HepG2 (cell line): Measurements from ENCODE around the gene RAD18.

Source experiments
- HDAC2 ChIP-seq: sonication (generic); formaldehyde crosslinking; IDR thresholded peaks from 2 replicates; pipeline ENCODE4 v1.4.0; 2020; ENCODE audit warnings: missing genetic modification reagents
- JUND ChIP-seq: sonication (generic); formaldehyde crosslinking; IDR thresholded peaks from 2 replicates; pipeline ENCODE4 v1.8.0; 2022; ENCODE audit warnings: mild to moderate bottlenecking, missing genetic modification reagents
- KLF16 ChIP-seq, 2 experiments: sonication (generic) in 1 of 2; formaldehyde crosslinking in 1 of 2; IDR thresholded peaks; 2 replicates each; pipeline versions ENCODE4 v1.6.1 to v1.8.0; 2016 to 2023; ENCODE audit warnings: missing genetic modification reagents in 2 of 2, missing compliant biosample characterization in 1 of 2
- POLR2A ChIP-seq, 2 experiments: IDR thresholded peaks; 2 replicates each; pipeline ENCODE4 v1.6.1; 2011; ENCODE audit warnings: low read depth in 2 of 2, low read length in 2 of 2, mild to moderate bottlenecking in 1 of 2, moderate library complexity in 1 of 2; ENCODE audit not compliant: insufficient read depth in 1 of 2
- TAF1 ChIP-seq: sonication (generic); formaldehyde crosslinking; IDR thresholded peaks from 2 replicates; pipeline ENCODE4 v1.4.0; 2020; ENCODE audit warnings: missing genetic modification reagents
- ZNF124 ChIP-seq: sonication (generic); formaldehyde crosslinking; IDR thresholded peaks from 2 replicates; pipeline ENCODE4 v1.4.0; 2020; ENCODE audit warnings: missing genetic modification reagents
- ZSCAN12 ChIP-seq: sonication (generic); formaldehyde crosslinking; IDR thresholded peaks from 2 replicates; pipeline ENCODE4 v1.9.0; 2021; ENCODE audit warnings: mild to moderate bottlenecking, missing genetic modification reagents

GRCh38 chr3:8888301-8888915 lies 74.9 kb downstream of the RAD18 start:
- TF ChIP-seq KLF16 (CRISPR knock-in tag; IDR thresholded peaks at IDR 0.05) (no peak), JUND (CRISPR knock-in tag) (no peak), TAF1 (no peak), ZNF124 (no peak), ZSCAN12 (CRISPR knock-in tag) (no peak), HDAC2 (CRISPR knock-in tag) (no peak), POLR2A (IDR thresholded peaks at IDR 0.05; ENCODE audit: insufficient read depth in 1 of 2, low read depth in 2 of 2, low read length in 2 of 2) (no peak)
